H7 (cell line): ENCODE measurements around the gene TOMM40. TPM values are rescaled to one million over a fixed set of nuclear protein-coding genes. Genes with fewer than 3 reads are reported as not detected.
A peak's percentile ranks its signal among the peaks of the same experiment; 100 is the strongest.

Source experiments
- DNase-seq: peaks from one replicate; pipeline ENCODE4 v3.0.0; 2012
- H3K27me3 ChIP-seq: 2 replicates; pipeline ENCODE4 v1.6.0; 2011; ENCODE audit warnings: mild to moderate bottlenecking, low read length; ENCODE audit not compliant: control insufficient read depth, insufficient read depth
- H3K36me3 ChIP-seq: replicated peaks from 2 replicates; pipeline ENCODE4 v1.5.1; 2011; ENCODE audit warnings: low read length; ENCODE audit not compliant: control insufficient read depth, insufficient read depth
- H3K4me3 ChIP-seq: 2 replicates; pipeline ENCODE4 v1.5.1; 2011; ENCODE audit warnings: low read depth, mild to moderate bottlenecking, control low read depth, low read length, moderate library complexity; ENCODE audit not compliant: insufficient read depth
- total RNA-seq: library from RNA; depleted of rRNA; stranded (reverse); fragments of >200 nt; shearing (Covaris generic); gene quantifications from 2 replicates; pipeline ENCODE4 v1.2.3, GENCODE V29; 2014; rRNA removed

The TOMM40 gene
- total RNA-seq, 1 experiment from 2014 or later: 204 TPM

- Histone ChIP-seq H3K36me3 (no peaks in the 10 kb centered on the region; the same call in 1 of the 2 replicates), H3K27me3 (no peaks in the 10 kb centered on the region), H3K4me3 (no peak overlapping the region)
- no peak for DNase-seq
These were observed 58.5 kb downstream of the TOMM40 start for GRCh38 chr19:44949550-44949949.

GRCh38 chr19:44951179-44952159 is 60.4 kb downstream of the TOMM40 start:
- no peaks in the 10 kb centered on the region; the same call in 1 of the 2 replicates for H3K36me3 ChIP-seq
- H3K4me3 ChIP-seq: no peak overlapping the region
- peak; percentile 92 for DNase-seq
- H3K27me3 ChIP-seq: no peaks in the 10 kb centered on the region

Other genes starting within 250 kb of the TOMM40 start
- 42.3 and 49.0 TPM in 2 replicates for gene PVR, start 247.3 kb upstream of the TOMM40 start, total RNA-seq
- gene CEACAM19, start 219.8 kb upstream of the TOMM40 start, total RNA-seq: 0.17 and 1.1 TPM in 2 replicates
- not detected in 2 replicates for gene CEACAM16, start 192.1 kb upstream of the TOMM40 start, total RNA-seq
- 7.3 and 8.3 TPM in 2 replicates for gene BCL3, start 142.5 kb upstream of the TOMM40 start, total RNA-seq
- 15.3 and 16.3 TPM in 2 replicates for gene CBLC, start 113.4 kb upstream of the TOMM40 start, total RNA-seq
- 23.9 and 24.2 TPM in 2 replicates for gene BCAM, start 82.2 kb upstream of the TOMM40 start, total RNA-seq
- 152 and 207 TPM in 2 replicates for gene NECTIN2, start 45.0 kb upstream of the TOMM40 start, total RNA-seq
- gene APOE, start 14.5 kb downstream of the TOMM40 start, total RNA-seq: 826 and 994 TPM in 2 replicates
- gene APOC1, start 23.4 kb downstream of the TOMM40 start, total RNA-seq: 65.6 and 139 TPM in 2 replicates
- not detected in 2 replicates for gene APOC4, start 51.0 kb downstream of the TOMM40 start, total RNA-seq
- gene APOC2, start 54.8 kb downstream of the TOMM40 start, total RNA-seq: not detected in 2 replicates
- 38.5 and 64.1 TPM in 2 replicates for gene CLPTM1, start 64.1 kb downstream of the TOMM40 start, total RNA-seq
- gene RELB, start 110.2 kb downstream of the TOMM40 start, total RNA-seq: 2.7 and 4.1 TPM in 2 replicates
- 31.4 and 35.2 TPM in 2 replicates for gene CLASRP, start 147.8 kb downstream of the TOMM40 start, total RNA-seq
- 2.6 and 4.2 TPM in 2 replicates for gene ZNF296, start 185.2 kb downstream of the TOMM40 start, total RNA-seq
- 72.2 and 77.0 TPM in 2 replicates for gene GEMIN7, start 188.0 kb downstream of the TOMM40 start, total RNA-seq
- 30.0 and 32.9 TPM in 2 replicates for gene PPP1R37, start 201.9 kb downstream of the TOMM40 start, total RNA-seq